HepG2 (cell line): Measurements from ENCODE around the gene BCAR3.

Source experiments
- JUNB ChIP-seq: sonication (generic); formaldehyde crosslinking; IDR thresholded peaks from 2 replicates; pipeline ENCODE4 v1.8.0; 2022; ENCODE audit warnings: missing genetic modification reagents, mild to moderate bottlenecking, borderline replicate concordance
- POLR2AphosphoS5 ChIP-seq: IDR thresholded peaks from 2 replicates; pipeline ENCODE4 v1.6.1; 2012; ENCODE audit warnings: low read depth, low read length
- SYNCRIP ChIP-seq: fragments of 200-400 bp; formaldehyde crosslinking; IDR thresholded peaks from 2 replicates; pipeline ENCODE4 v1.6.1; 2018; ENCODE audit warnings: mild to moderate bottlenecking, low read depth, low read length; ENCODE audit not compliant: insufficient read depth
- ZNF766 ChIP-seq: sonication (generic); formaldehyde crosslinking; IDR thresholded peaks from 2 replicates; pipeline ENCODE4 v1.5.0; 2020; ENCODE audit warnings: missing genetic modification reagents, borderline replicate concordance
- TF ChIP-seq, protein P1 (sequence below): sonication (generic); formaldehyde crosslinking; IDR thresholded peaks from 2 replicates; pipeline ENCODE4 v1.5.0; 2020; ENCODE audit warnings: mild to moderate bottlenecking, missing genetic modification reagents, moderate library complexity
- TF ChIP-seq, protein P2 (sequence below): sonication (generic); formaldehyde crosslinking; IDR thresholded peaks from 2 replicates; pipeline ENCODE4 v1.4.0; 2020; ENCODE audit warnings: missing genetic modification reagents
- TF ChIP-seq, protein P3 (sequence below): sonication (generic); formaldehyde crosslinking; IDR thresholded peaks from 2 replicates; pipeline ENCODE4 v1.5.1; 2020; ENCODE audit warnings: mild to moderate bottlenecking, missing genetic modification reagents

DNA sequence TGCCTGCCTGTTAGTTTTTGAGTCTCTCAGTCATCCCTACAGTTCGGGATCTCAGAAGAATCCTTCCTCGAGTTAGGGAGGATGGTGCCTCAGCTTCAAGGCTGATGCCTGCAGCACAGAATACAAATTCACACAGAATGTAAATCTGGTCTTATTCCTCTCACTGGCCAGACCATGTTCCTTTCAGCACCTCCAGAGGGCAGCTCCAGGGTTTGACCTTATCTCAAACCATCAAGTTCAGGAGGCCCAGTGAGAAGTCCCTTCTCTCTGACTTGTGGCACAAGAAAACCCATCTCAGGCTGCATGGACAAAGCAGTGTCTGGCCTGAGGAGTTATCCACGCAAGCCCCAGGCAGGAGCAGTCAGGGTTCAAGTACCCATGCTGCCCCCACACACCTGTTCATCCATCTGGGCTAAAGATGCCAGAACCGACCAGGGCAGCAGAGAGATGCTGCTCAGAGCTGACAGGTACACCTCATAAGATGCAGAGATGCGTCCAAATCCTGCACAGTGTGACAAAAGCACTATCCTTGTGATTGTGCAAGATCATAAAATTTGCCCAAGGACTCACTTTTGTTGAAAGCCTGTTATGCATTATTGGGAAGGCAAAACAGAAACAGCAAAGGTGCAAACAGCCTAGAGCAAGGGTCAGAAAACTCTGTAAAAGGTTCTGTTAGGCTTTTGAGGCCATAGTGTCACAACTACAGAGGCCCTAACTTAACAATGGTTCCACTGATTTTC lies 49.8 kb downstream of the BCAR3 start:
- TF ChIP-seq POLR2AphosphoS5 = no peak
- TF ChIP-seq, protein P1, sequence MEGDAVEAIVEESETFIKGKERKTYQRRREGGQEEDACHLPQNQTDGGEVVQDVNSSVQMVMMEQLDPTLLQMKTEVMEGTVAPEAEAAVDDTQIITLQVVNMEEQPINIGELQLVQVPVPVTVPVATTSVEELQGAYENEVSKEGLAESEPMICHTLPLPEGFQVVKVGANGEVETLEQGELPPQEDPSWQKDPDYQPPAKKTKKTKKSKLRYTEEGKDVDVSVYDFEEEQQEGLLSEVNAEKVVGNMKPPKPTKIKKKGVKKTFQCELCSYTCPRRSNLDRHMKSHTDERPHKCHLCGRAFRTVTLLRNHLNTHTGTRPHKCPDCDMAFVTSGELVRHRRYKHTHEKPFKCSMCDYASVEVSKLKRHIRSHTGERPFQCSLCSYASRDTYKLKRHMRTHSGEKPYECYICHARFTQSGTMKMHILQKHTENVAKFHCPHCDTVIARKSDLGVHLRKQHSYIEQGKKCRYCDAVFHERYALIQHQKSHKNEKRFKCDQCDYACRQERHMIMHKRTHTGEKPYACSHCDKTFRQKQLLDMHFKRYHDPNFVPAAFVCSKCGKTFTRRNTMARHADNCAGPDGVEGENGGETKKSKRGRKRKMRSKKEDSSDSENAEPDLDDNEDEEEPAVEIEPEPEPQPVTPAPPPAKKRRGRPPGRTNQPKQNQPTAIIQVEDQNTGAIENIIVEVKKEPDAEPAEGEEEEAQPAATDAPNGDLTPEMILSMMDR (CRISPR knock-in tag) = peak; percentile 66
- TF ChIP-seq JUNB = no peak
- TF ChIP-seq, protein P2, sequence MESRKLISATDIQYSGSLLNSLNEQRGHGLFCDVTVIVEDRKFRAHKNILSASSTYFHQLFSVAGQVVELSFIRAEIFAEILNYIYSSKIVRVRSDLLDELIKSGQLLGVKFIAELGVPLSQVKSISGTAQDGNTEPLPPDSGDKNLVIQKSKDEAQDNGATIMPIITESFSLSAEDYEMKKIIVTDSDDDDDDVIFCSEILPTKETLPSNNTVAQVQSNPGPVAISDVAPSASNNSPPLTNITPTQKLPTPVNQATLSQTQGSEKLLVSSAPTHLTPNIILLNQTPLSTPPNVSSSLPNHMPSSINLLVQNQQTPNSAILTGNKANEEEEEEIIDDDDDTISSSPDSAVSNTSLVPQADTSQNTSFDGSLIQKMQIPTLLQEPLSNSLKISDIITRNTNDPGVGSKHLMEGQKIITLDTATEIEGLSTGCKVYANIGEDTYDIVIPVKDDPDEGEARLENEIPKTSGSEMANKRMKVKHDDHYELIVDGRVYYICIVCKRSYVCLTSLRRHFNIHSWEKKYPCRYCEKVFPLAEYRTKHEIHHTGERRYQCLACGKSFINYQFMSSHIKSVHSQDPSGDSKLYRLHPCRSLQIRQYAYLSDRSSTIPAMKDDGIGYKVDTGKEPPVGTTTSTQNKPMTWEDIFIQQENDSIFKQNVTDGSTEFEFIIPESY (CRISPR knock-in tag) = no peak
- no peak for TF ChIP-seq ZNF766 (CRISPR knock-in tag)
- no peak for TF ChIP-seq SYNCRIP
- TF ChIP-seq, protein P3, sequence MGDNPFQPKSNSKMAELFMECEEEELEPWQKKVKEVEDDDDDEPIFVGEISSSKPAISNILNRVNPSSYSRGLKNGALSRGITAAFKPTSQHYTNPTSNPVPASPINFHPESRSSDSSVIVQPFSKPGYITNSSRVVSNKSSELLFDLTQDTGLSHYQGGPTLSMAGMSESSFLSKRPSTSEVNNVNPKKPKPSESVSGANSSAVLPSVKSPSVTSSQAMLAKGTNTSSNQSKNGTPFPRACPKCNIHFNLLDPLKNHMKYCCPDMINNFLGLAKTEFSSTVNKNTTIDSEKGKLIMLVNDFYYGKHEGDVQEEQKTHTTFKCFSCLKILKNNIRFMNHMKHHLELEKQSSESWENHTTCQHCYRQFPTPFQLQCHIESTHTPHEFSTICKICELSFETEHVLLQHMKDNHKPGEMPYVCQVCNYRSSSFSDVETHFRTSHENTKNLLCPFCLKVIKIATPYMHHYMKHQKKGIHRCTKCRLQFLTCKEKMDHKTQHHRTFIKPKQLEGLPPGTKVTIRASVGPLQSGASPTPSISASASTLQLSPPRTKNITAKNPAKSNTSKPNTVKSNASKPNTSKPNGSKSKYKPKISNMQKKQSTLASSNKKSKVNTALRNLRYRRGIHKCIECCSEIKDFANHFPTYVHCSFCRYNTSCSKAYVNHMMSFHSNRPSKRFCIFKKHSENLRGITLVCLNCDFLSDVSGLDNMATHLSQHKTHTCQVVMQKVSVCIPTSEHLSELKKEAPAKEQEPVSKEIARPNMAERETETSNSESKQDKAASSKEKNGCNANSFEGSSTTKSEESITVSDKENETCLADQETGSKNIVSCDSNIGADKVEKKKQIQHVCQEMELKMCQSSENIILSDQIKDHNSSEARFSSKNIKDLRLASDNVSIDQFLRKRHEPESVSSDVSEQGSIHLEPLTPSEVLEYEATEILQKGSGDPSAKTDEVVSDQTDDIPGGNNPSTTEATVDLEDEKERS (CRISPR knock-in tag) = no peak
